ENCODE data around the gene SPATA21.
"Not testable (repeated sequence)": the region's sequence is repeated elsewhere in the genome, so short reads cannot be mapped to it uniquely, and the experiment has no call there.

The SPATA21 gene

DNA sequence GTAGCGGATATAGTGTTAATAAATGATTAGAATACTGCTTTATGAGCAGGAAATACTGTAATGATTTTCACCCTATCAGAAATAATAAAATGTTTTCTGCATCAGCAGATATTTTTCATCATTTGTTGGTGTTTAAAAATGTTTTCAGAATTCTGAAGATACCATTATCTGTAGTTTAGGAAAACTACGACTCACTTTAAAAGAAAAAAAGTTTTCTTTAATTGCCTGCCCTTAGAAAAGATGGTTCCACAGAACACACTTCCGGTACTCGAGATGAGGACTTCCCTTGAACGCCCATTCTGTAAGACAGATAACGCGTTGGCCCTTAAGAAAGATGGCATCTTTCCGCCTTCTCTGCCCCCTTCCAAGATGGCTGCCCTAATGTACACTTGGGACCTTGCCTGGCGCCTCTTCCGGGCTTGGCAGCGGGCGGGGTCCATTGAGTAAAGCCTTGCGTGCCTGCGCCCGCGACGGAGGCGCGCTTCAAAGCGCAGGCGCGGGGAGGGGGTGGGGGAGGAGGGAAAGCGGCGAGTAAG is 70.4 kb downstream of the SPATA21 start, which contains the start of gene SZRD1:
SZRD1 (plus strand) TSS at position 521 of the 536 bp plus-strand sequence. CDS start 16 bp downstream, outside the sequence.
- TF ChIP-seq, protein P1, sequence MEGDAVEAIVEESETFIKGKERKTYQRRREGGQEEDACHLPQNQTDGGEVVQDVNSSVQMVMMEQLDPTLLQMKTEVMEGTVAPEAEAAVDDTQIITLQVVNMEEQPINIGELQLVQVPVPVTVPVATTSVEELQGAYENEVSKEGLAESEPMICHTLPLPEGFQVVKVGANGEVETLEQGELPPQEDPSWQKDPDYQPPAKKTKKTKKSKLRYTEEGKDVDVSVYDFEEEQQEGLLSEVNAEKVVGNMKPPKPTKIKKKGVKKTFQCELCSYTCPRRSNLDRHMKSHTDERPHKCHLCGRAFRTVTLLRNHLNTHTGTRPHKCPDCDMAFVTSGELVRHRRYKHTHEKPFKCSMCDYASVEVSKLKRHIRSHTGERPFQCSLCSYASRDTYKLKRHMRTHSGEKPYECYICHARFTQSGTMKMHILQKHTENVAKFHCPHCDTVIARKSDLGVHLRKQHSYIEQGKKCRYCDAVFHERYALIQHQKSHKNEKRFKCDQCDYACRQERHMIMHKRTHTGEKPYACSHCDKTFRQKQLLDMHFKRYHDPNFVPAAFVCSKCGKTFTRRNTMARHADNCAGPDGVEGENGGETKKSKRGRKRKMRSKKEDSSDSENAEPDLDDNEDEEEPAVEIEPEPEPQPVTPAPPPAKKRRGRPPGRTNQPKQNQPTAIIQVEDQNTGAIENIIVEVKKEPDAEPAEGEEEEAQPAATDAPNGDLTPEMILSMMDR (IDR thresholded peaks at IDR 0.05; ENCODE audit: control insufficient read depth, insufficient read depth, low read depth, low read length, missing control alignments): no peak
- peak within 1 kb of the TSS; percentile 80 for H3K4me3 ChIP-seq (ENCODE audit: control insufficient read depth, low read depth, low read length)
- DNase-seq (ENCODE audit: low read depth): peak; percentile 98

DNA sequence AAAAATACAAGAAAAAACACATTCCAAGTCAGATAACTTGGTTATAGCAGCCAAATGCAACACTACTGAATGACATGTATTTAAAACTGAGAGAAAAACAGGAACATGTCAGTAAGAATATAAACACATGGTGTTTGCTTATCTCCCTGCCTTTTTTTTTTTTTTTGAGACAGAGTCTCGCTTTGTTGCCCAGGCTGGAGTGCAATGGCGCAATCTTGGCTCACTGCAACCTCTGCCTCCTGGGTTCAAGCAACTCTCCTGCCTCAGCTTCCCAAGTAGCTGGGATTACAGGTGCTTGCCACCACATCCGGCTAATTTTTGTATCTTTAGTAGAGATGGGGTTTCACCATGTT is 72.1 kb downstream of the SPATA21 start:
- H3K4me3 ChIP-seq (ENCODE audit: control insufficient read depth, low read depth, low read length): not testable (repeated sequence)
- DNase-seq (ENCODE audit: low read depth): peak; percentile 77

DNA sequence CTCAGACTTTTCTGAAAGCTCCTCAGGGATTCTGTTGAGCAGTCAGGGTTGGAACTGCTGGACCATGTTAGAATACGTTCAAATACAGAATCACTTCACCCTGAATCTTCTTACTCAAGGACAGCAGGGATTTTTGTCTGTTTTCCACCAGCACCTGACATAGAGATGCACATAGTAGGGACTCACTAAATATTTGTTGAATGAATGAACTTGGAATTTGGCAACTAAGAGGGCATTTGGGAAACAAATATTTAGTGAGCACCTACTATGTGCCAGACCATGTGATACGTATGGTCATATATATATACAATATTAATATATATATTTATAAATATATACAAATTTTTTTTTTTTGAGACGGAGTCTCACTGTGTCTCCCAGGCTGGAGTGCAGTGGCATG is 80.4 kb downstream of the SPATA21 start:
- no peak for DNase-seq (ENCODE audit: low read depth)
- TF ChIP-seq, protein P1 (IDR thresholded peaks at IDR 0.05; ENCODE audit: control insufficient read depth, insufficient read depth, low read depth, low read length, missing control alignments): no peak

DNA sequence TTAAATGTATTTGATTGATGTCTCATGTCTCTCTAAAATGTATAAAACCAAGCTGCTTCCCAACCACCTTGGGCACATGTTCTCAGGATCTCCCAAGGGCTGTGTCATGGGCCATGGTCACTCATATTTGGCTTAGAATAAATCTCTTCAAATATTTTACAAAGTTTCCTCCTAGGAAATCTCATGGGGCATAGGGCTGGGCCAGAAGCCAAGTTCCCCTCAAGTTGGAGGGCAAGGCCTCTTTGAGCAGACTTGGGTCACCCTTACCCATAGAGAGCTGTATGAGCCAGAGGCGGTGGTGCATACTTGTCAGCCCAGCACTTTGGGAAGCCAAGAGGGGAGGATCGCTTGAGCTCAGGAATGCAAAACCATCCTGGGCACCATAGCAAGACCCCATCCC is 82.6 kb downstream of the SPATA21 start:
- DNase-seq (ENCODE audit: low read depth): no peak
- TF ChIP-seq, protein P1 (IDR thresholded peaks at IDR 0.05; ENCODE audit: control insufficient read depth, insufficient read depth, low read depth, low read length, missing control alignments): no peak
- no peak overlapping the region for H3K4me3 ChIP-seq (ENCODE audit: control insufficient read depth, low read depth, low read length)

More for the DNA sequence above, 80.4 kb downstream of the SPATA21 start:
- H3K4me3 ChIP-seq (ENCODE audit: control insufficient read depth, low read depth, low read length): no peak overlapping the region

DNA sequence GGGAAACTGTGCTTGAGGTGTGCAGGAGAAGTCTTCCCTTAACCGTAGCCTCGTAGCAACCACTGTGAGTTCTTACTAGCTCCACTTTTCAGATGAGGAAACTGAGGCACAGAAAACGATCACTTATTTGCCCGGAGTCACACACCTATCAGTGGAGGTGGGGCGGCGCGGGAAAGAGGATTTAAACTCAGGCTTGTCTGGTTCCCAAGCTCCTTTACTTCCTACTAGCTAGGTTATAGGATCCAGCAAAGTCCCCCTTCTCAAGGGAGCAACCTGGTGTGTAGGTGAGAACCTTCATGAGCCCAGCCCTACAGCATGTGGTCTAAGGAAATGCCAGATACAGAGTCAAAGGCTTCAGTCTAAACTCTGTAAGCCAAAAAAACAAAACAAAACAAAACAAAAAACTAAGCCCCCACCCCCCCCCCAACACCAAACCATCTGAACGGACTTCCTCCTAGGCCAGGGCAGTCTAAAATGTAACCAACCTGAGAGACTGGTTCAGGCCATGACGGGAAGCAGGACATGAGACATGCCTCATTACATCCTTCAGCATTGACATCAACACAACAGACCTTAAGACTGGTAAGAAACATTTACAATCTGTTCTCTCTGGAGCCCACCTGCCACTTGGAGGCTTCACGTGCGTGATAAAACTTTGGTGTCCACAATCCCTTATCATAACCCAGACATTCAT is 84.2 kb downstream of the SPATA21 start:
- TF ChIP-seq, protein P1 (IDR thresholded peaks at IDR 0.05; ENCODE audit: control insufficient read depth, insufficient read depth, low read depth, low read length, missing control alignments): no peak
- peak overlapping the region; percentile 70 for H3K4me3 ChIP-seq (ENCODE audit: control insufficient read depth, low read depth, low read length)
- DNase-seq (ENCODE audit: low read depth): no peak

DNA sequence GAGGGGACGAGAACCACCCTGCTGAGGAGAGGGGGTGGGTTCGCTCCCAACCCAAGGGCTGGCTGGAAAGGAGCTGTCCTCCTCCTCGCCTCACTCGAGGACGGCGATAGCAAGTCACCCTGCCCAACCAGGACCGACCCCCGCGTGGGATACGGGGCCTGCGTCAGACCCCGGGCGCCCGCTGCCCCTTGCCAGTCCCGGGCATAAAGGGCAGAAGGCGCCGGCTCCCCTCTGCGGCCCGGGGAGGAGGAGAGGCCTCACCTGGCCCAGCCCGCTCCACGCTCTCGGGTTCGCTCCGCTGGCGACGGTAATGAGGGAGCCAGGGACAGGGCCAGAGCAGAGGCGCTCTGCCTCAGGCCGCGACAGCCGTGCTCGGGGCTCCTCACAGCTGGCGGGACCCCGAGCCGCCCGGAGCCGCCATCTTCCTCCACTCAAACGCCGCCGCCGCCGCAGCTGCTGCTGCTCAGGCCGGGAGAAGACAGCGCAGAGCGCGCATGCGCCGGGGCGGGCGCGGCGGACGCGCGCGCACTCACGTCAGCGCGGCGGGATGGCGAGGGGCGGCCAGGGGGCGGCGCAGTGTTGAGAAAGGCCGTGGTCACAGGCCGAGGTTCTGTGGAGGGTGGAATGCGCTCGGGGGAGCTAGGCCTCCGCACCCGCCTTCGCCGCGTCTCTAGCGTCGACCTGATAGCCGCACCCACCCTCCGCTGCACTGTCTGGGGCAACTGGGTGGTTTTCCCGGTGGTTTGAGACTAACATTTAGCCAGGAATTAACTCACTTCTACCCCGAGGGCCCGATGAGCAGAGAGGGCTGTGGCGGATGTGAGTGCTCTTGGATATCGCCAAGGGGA is 85.0 kb downstream of the SPATA21 start, which contains the start of gene FBXO42:
FBXO42 (minus strand) TSS at position 487 of the 848 bp plus-strand sequence. CDS start 37,062 bp downstream, outside the sequence.
- DNase-seq (ENCODE audit: low read depth): peak; percentile 40
- peak within 1 kb of the TSS; percentile 70 for H3K4me3 ChIP-seq (ENCODE audit: control insufficient read depth, low read depth, low read length)
- TF ChIP-seq, protein P1 (IDR thresholded peaks at IDR 0.05; ENCODE audit: control insufficient read depth, insufficient read depth, low read depth, low read length, missing control alignments): peak; percentile 40
